NCI-H2081 treated with DMSO at 0.1 percent for 48 hours (cell line): ENCODE measurements around the gene KIF16B.
"Not testable (repeated sequence)": the region's sequence is repeated elsewhere in the genome, so short reads cannot be mapped to it uniquely, and the experiment has no call there.

Experiments used
- DNase-seq: peaks from one replicate; lab custom pipeline; 2025; lab: John Stamatoyannopoulos, UW

The KIF16B gene

GRCh38 chr20:16287776-16288175, 285.5 kb downstream of the KIF16B start:
- DNase-seq = no peak

- no peak for DNase-seq
These were observed 286.6 kb downstream of the KIF16B start for GRCh38 chr20:16286601-16287000.

- DNase-seq = no peak
These were observed 288.7 kb downstream of the KIF16B start for GRCh38 chr20:16284385-16285100.

GRCh38 chr20:16283978-16284377, 289.3 kb downstream of the KIF16B start:
- DNase-seq = no peak

GRCh38 chr20:16283307-16283706, 289.9 kb downstream of the KIF16B start:
- DNase-seq = no peak

- DNase-seq = no peak
These were observed 293.0 kb downstream of the KIF16B start for GRCh38 chr20:16280219-16280618.

- DNase-seq = no peak
These were observed 293.9 kb downstream of the KIF16B start for GRCh38 chr20:16279320-16279719.

GRCh38 chr20:16273812-16274555, 299.3 kb downstream of the KIF16B start:
- no peak for DNase-seq

- DNase-seq = no peak
These were observed 300.4 kb downstream of the KIF16B start for GRCh38 chr20:16272780-16273360.

GRCh38 chr20:16271450-16271849, 301.8 kb downstream of the KIF16B start:
- no peak for DNase-seq

- DNase-seq = no peak
These were observed 302.3 kb downstream of the KIF16B start for GRCh38 chr20:16270989-16271388.

GRCh38 chr20:16270314-16270931, 302.8 kb downstream of the KIF16B start:
- no peak for DNase-seq

GRCh38 chr20:16267526-16267925, 305.7 kb downstream of the KIF16B start:
- DNase-seq = no peak

- DNase-seq = no peak
These were observed 307.9 kb downstream of the KIF16B start for GRCh38 chr20:16265334-16265733.

GRCh38 chr20:16263582-16263981, 309.7 kb downstream of the KIF16B start:
- no peak for DNase-seq

GRCh38 chr20:16262594-16262993, 310.7 kb downstream of the KIF16B start:
- no peak for DNase-seq

GRCh38 chr20:16261733-16262273, 311.4 kb downstream of the KIF16B start:
- DNase-seq = no peak

GRCh38 chr20:16260911-16261310, 312.3 kb downstream of the KIF16B start:
- no peak for DNase-seq

- DNase-seq = not testable (repeated sequence)
These were observed 313.1 kb downstream of the KIF16B start for GRCh38 chr20:16260133-16260532.

- DNase-seq = no peak
These were observed 314.5 kb downstream of the KIF16B start for GRCh38 chr20:16258766-16259165.

- no peak for DNase-seq
These were observed 315.3 kb downstream of the KIF16B start for GRCh38 chr20:16257813-16258430.

GRCh38 chr20:16257021-16257420, 316.2 kb downstream of the KIF16B start:
- no peak for DNase-seq
